Measurements from ENCODE around the gene CARD19.

The CARD19 gene

GRCh38 chr9:93107825-93108161 is 11.8 kb downstream of the CARD19 start:
- no peak for DNase-seq (ENCODE audit: extremely low spot score)
- ChIA-PET POLR2A (no interaction called here), CTCF (interaction anchor here (1.1 to 9.7 kb wide), 11 partner anchors 11 to 459 kb away, joined by 3 to 174 read pairs (median 11); partner anchors contain the start of genes CARD19 and NINJ1)
- no peak for TF ChIP-seq CTCF (IDR thresholded peaks at IDR 0.05; ENCODE audit: control extremely low read depth, extremely low read depth, low read depth, missing control alignments)

GRCh38 chr9:93108291-93109041 is 12.4 kb downstream of the CARD19 start:
- DNase-seq (ENCODE audit: extremely low spot score) = no peak
- ChIA-PET CTCF (interaction anchor here (0.6 to 9.7 kb wide), 32 partner anchors 11 to 461 kb away, joined by 3 to 174 read pairs (median 4); partner anchors contain the start of genes CARD19 and NINJ1), POLR2A (interaction anchor here (0.6 to 0.8 kb wide), 2 partner anchors 26 to 39 kb away, joined by 3 read pairs; partner anchors contain the start of gene NINJ1)
- no peak for TF ChIP-seq CTCF (IDR thresholded peaks at IDR 0.05; ENCODE audit: control extremely low read depth, extremely low read depth, low read depth, missing control alignments)

- no peak for DNase-seq (ENCODE audit: extremely low spot score)
- CTCF ChIA-PET = interaction anchor here (4.4 to 9.7 kb wide), 3 partner anchors 13 to 24 kb away, joined by 22 to 174 read pairs (median 51); partner anchors contain the start of genes CARD19 and NINJ1
- POLR2A ChIA-PET = no interaction called here
- no peak for TF ChIP-seq CTCF (IDR thresholded peaks at IDR 0.05; ENCODE audit: control extremely low read depth, extremely low read depth, low read depth, missing control alignments)
Observed at GRCh38 chr9:93110311-93110855, 14.4 kb downstream of the CARD19 start.

- no peak for DNase-seq (ENCODE audit: extremely low spot score)
- ChIA-PET POLR2A (no interaction called here), CTCF (interaction anchor here (9.7 kb wide), 1 partner anchor 13 kb away, joined by 174 read pairs; no protein-coding TSS in a partner anchor)
- no peak for TF ChIP-seq CTCF (IDR thresholded peaks at IDR 0.05; ENCODE audit: control extremely low read depth, extremely low read depth, low read depth, missing control alignments)
Observed at GRCh38 chr9:93111001-93111370, 15.0 kb downstream of the CARD19 start.

- no peak for DNase-seq (ENCODE audit: extremely low spot score)
- no peak for TF ChIP-seq CTCF (IDR thresholded peaks at IDR 0.05; ENCODE audit: control extremely low read depth, extremely low read depth, low read depth, missing control alignments)
- ChIA-PET POLR2A (no interaction called here), CTCF (interaction anchor here (9.7 kb wide), 1 partner anchor 12 kb away, joined by 174 read pairs; no protein-coding TSS in a partner anchor)
Observed at GRCh38 chr9:93111371-93112115, 15.5 kb downstream of the CARD19 start.

GRCh38 chr9:93112116-93112863 is 16.3 kb downstream of the CARD19 start:
- POLR2A ChIA-PET = no interaction called here
- CTCF ChIA-PET = interaction anchor here (9.7 kb wide), 1 partner anchor 11 kb away, joined by 174 read pairs; no protein-coding TSS in a partner anchor

More at GRCh38 chr9:93112116-93112863, 16.3 kb downstream of the CARD19 start:
- TF ChIP-seq CTCF (IDR thresholded peaks at IDR 0.05; ENCODE audit: control extremely low read depth, extremely low read depth, low read depth, missing control alignments) = no peak
- DNase-seq (ENCODE audit: extremely low spot score) = no peak
